GM12874 (cell line): ENCODE data around the gene DALRD3.

ENCODE experiments used
- CTCF ChIP-seq: IDR thresholded peaks from 2 replicates; pipeline ENCODE4 v1.5.1; 2011; ENCODE audit warnings: low read depth, mild to moderate bottlenecking, control low read depth, low read length, moderate library complexity; ENCODE audit not compliant: insufficient read depth

DALRD3 gene

GRCh38 chr3:49032646-49033304 lies 14.4 kb upstream of the DALRD3 start:
- no peak for TF ChIP-seq CTCF

GRCh38 chr3:49030321-49030720 lies 11.9 kb upstream of the DALRD3 start:
- no peak for TF ChIP-seq CTCF

- no peak for TF ChIP-seq CTCF
These were observed 11.1 kb upstream of the DALRD3 start for GRCh38 chr3:49029563-49029884.

- TF ChIP-seq CTCF, result no peak
These were observed 10.5 kb upstream of the DALRD3 start, which contains the start of gene IMPDH2 for GRCh38 chr3:49028673-49029562. IMPDH2 (minus strand) TSS chr3:49029398; CDS start chr3:49029350, 48 bp downstream.

- TF ChIP-seq CTCF, result no peak
These were observed 9.9 kb upstream of the DALRD3 start for GRCh38 chr3:49028298-49028672.

GRCh38 chr3:49027634-49028033 lies 9.3 kb upstream of the DALRD3 start:
- TF ChIP-seq CTCF, result no peak

- TF ChIP-seq CTCF, result no peak
These were observed 8.2 kb upstream of the DALRD3 start for GRCh38 chr3:49026536-49026935.
